Caco-2 (cell line): ENCODE measurements around the gene ZFAND2B. TPM values are rescaled to one million over a fixed set of nuclear protein-coding genes. Genes with fewer than 3 reads are reported as not detected.

Source experiments
- BruUV-seq: library from RNA; stranded (reverse); fragments of 400-500 nt; replicated peaks from 2 replicates; lab custom pipeline; 2021; lab: Mats Ljungman, UMichigan
- CTCF ChIA-PET: fragments of 300-600 bp; sonication (Branson Sonifier 250); formaldehyde crosslinking; loops from one replicate; lab custom pipeline; 2022; ENCODE audit warnings: antibody characterized with exemption; lab: Charles Lee
- POLR2A ChIA-PET: fragments of 300-600 bp; sonication (Branson Sonifier 250); formaldehyde crosslinking; loops from one replicate; lab custom pipeline; 2022; ENCODE audit warnings: antibody characterized with exemption; lab: Charles Lee
- DNase-seq, 2 experiments: peaks; one replicate each; pipeline versions ENCODE4 v3.0.0 to v3.0.0-alpha.2; 2020 to 2022
- H3K27me3 ChIP-seq: replicated peaks from 2 replicates; pipeline ENCODE4 v1.6.0; 2011; ENCODE audit warnings: low read length; ENCODE audit not compliant: control insufficient read depth, insufficient read depth
- H3K36me3 ChIP-seq: 2 replicates; pipeline ENCODE4 v1.5.1; 2011; ENCODE audit warnings: low read length; ENCODE audit not compliant: control insufficient read depth, insufficient read depth
- H3K4me1 ChIP-seq: fragments of 250-450 bp; sonication (Bioruptor Pico); 2 replicates; pipeline ENCODE4 v1.5.1; 2020; ENCODE audit warnings: mild to moderate bottlenecking
- H3K4me3 ChIP-seq: 2 replicates; pipeline ENCODE4 v1.5.1; 2011; ENCODE audit warnings: low read depth, mild to moderate bottlenecking, control low read depth, low read length
- H3K9me3 ChIP-seq: fragments of 250-450 bp; sonication (Bioruptor Pico); 2 replicates; pipeline ENCODE4 v1.5.1; 2020; ENCODE audit warnings: mild to moderate bottlenecking, moderate library complexity
- H3K27ac Mint-ChIP-seq: one replicate; pipeline ENCODE4 v1.8.0; 2022; ENCODE audit warnings: mixed read lengths; ENCODE audit not compliant: unreplicated experiment
- H3K27me3 Mint-ChIP-seq: one replicate; pipeline ENCODE4 v1.8.0; 2022; ENCODE audit warnings: mixed read lengths; ENCODE audit not compliant: insufficient read depth, unreplicated experiment
- H3K36me3 Mint-ChIP-seq: one replicate; pipeline ENCODE4 v1.8.0; 2022; ENCODE audit warnings: mild to moderate bottlenecking, mixed read lengths; ENCODE audit not compliant: insufficient read depth, unreplicated experiment
- H3K4me1 Mint-ChIP-seq: one replicate; pipeline ENCODE4 v1.8.0; 2022; ENCODE audit warnings: low read depth, mixed read lengths; ENCODE audit not compliant: unreplicated experiment
- H3K4me3 Mint-ChIP-seq: one replicate; pipeline ENCODE4 v1.8.0; 2022; ENCODE audit warnings: mild to moderate bottlenecking, moderate library complexity, mixed read lengths; ENCODE audit not compliant: unreplicated experiment
- H3K9me3 Mint-ChIP-seq: one replicate; pipeline ENCODE4 v1.8.0; 2022; ENCODE audit warnings: mixed read lengths; ENCODE audit not compliant: unreplicated experiment
- intact Hi-C: fragments of 100-400 bp; cut with micrococcal nuclease; formaldehyde crosslinking; loops from one replicate; pipeline ENCODE4 v1.10.0; 2022; ENCODE audit not compliant: unreplicated experiment
- total RNA-seq: library from RNA; stranded (reverse); gene quantifications from 2 replicates; pipeline ENCODE4 v1.2.3, GENCODE V29; 2022
- TF ChIP-seq, protein P1 (sequence below), 2 experiments: fragments of 200-600 bp in 1 of 2; IDR thresholded peaks; 1 replicate in 1 of 2; 2 replicates in 1 of 2; pipeline versions ENCODE4 v1.5.1 to v1.8.0; 2011 to 2022; ENCODE audit warnings: antibody characterized with exemption in 1 of 2, control low read depth in 1 of 2, inconsistent platforms in 1 of 2, low read depth in 1 of 2, low read length in 1 of 2, mild to moderate bottlenecking in 1 of 2, moderate library complexity in 1 of 2; ENCODE audit not compliant: insufficient read depth in 1 of 2, severe bottlenecking in 1 of 2, unreplicated experiment in 1 of 2

ZFAND2B gene
- total RNA-seq, 1 experiment from 2014 or later, result 41.8 TPM

DNA sequence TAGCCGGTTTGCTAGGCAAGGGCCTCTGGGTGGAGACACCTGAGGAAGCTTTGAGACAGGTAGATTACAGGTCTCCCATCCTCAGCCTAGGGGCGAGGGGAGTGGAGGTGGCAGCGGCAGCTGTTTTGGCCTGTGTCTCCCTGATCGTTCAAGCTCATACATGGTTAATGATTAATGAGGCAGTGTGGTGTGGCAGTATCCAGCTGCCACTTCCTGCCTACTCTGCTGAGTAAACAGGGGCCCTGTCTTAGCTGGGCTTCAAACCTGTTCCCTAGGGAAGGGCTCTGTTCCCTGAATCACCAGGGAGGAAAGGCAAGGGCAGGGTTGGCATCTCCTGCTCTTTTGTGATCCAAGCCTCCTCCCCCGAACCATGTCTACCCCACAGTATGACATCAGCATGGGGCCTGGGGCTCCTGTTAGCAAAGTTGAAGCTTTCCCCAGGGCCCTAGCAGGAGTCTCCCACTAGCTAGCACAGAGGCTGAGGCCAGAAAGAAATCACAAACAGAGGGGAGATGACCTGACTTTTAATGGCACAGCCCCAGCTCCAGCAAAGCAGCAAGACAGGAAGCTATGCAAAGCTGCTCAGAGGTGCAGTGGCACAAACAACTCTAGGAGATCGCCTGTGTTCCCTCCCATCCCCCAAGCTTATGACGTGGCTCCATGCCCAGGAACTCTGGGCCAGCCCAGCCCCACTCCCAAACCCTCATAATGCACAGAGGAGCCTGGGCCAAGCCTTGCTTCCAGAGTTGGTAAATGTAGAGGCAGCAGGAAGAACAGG, 42.8 kb downstream of the ZFAND2B start:
- Mint-ChIP-seq H3K9me3 (no peaks in the 10 kb centered on the region), H3K27ac (peak overlapping the region; percentile 55), H3K4me3 (peak overlapping the region; percentile 20), H3K4me1 (peaks cover 30% of the 10 kb centered on the region), H3K27me3 (no peaks in the 10 kb centered on the region), H3K36me3 (peaks cover 18% of the 10 kb centered on the region)
- DNase-seq, result peak; percentile 93 to 94
- Histone ChIP-seq H3K9me3 (no peaks in the 10 kb centered on the region), H3K27me3 (no peaks in the 10 kb centered on the region), H3K4me1 (peaks cover 39% of the 10 kb centered on the region), H3K36me3 (no peaks in the 10 kb centered on the region; the same call in 1 of the 2 replicates), H3K4me3 (no peak overlapping the region)
- no TSS peak for BruUV-seq
- TF ChIP-seq, protein P1, sequence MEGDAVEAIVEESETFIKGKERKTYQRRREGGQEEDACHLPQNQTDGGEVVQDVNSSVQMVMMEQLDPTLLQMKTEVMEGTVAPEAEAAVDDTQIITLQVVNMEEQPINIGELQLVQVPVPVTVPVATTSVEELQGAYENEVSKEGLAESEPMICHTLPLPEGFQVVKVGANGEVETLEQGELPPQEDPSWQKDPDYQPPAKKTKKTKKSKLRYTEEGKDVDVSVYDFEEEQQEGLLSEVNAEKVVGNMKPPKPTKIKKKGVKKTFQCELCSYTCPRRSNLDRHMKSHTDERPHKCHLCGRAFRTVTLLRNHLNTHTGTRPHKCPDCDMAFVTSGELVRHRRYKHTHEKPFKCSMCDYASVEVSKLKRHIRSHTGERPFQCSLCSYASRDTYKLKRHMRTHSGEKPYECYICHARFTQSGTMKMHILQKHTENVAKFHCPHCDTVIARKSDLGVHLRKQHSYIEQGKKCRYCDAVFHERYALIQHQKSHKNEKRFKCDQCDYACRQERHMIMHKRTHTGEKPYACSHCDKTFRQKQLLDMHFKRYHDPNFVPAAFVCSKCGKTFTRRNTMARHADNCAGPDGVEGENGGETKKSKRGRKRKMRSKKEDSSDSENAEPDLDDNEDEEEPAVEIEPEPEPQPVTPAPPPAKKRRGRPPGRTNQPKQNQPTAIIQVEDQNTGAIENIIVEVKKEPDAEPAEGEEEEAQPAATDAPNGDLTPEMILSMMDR (IDR thresholded peaks at IDR 0.05; ENCODE audit: insufficient read depth in 1 of 2, low read depth in 1 of 2, low read length in 1 of 2, severe bottlenecking in 1 of 2, unreplicated experiment in 1 of 2), result no peak
- intact Hi-C loops, result loop anchor here (1.0 to 2.0 kb wide), 5 partner anchors 20 to 89 kb away; partner anchors contain the start of genes ABCB6, ANKZF1, ATG9A and DNAJB2
- POLR2A ChIA-PET, result interaction anchor here (0.5 to 1.5 kb wide), 12 partner anchors 19 to 249 kb away, joined by 3 to 12 read pairs (median 6); partner anchors contain the start of genes ABCB6, CNPPD1, DNAJB2 and DNPEP
- CTCF ChIA-PET, result interaction anchor here (0.6 to 2.6 kb wide), 12 partner anchors 10 to 258 kb away, joined by 3 to 25 read pairs (median 4); partner anchors contain the start of genes DNAJB2 and ZFAND2B

DNA sequence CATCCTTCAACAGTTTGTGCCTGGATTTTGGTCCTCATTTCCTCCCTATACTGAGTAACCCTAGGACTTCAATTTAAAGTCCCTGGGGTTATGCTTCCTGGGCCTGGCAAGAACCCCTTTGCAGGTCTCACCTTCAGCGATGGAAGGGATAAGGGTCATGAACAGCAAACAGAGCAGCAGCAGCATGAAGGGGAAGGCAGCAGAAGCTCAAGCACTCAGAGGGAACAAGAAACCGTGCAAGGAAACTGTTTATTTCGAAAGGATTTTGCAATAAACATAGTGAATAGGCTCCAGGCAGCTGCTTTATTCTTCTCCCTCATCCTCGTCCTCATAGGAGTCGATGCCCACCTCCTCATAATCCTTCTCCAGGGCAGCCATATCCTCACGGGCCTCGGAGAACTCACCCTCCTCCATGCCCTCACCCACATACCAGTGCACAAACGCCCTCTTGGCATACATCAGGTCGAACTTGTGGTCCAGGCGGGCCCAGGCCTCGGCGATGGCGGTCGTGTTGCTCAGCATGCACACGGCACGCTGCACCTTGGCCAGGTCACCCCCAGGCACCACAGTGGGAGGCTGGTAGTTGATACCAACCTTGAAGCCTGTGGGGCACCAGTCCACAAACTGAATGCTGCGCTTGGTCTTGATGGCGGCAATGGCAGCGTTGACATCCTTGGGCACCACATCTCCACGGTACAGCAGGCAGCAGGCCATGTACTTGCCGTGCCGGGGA, 43.6 kb downstream of the ZFAND2B start:
- DNase-seq, result no peak
- TF ChIP-seq, protein P1 (IDR thresholded peaks at IDR 0.05; ENCODE audit: insufficient read depth in 1 of 2, low read depth in 1 of 2, low read length in 1 of 2, severe bottlenecking in 1 of 2, unreplicated experiment in 1 of 2), result no peak
- intact Hi-C loops, result no loop called here
- H3K4me3 Mint-ChIP-seq, result no peak overlapping the region
- peaks cover 39% of the 10 kb centered on the region for H3K4me1 ChIP-seq
- H3K27ac Mint-ChIP-seq, result peak overlapping the region; percentile 55
- CTCF ChIA-PET, result interaction anchor here (0.6 to 2.6 kb wide), 9 partner anchors 13 to 192 kb away, joined by 3 to 25 read pairs (median 4); partner anchors contain the start of genes DNAJB2 and ZFAND2B
- H3K27me3 Mint-ChIP-seq, result peaks cover 4% of the 10 kb centered on the region
- H3K36me3 Mint-ChIP-seq, result peaks cover 15% of the 10 kb centered on the region
- H3K36me3 ChIP-seq, result no peaks in the 10 kb centered on the region; the same call in 1 of the 2 replicates
- no peaks in the 10 kb centered on the region for H3K9me3 Mint-ChIP-seq
- no peaks in the 10 kb centered on the region for H3K9me3 ChIP-seq
- no peak overlapping the region for H3K4me3 ChIP-seq
- POLR2A ChIA-PET, result interaction anchor here (1.3 to 1.5 kb wide), 4 partner anchors 24 to 74 kb away, joined by 4 to 12 read pairs (median 5); partner anchors contain the start of genes CNPPD1 and DNAJB2
- H3K4me1 Mint-ChIP-seq, result peaks cover 37% of the 10 kb centered on the region
- no peaks in the 10 kb centered on the region for H3K27me3 ChIP-seq
- no TSS peak for BruUV-seq

DNA sequence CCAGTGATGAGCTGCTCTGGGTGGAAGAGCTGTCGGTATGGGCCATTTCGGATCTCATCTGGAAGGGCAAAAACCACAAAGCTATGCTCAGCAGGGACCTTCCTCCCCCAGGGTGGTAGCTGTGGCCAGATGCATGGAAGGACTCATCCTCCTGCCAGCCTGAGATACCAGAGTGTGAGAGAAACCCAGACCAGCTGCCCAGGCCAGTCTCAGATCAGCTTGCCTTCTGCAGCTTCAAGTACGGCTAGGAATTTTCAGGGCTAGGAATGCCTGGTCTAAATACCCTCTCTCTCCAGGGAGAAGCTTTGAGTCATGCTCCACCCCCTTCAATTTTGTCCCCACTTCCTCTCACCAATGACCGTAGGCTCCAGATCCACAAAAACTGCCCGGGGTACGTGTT, 45.1 kb downstream of the ZFAND2B start:
- no peak overlapping the region for H3K4me3 Mint-ChIP-seq
- BruUV-seq, result no TSS peak
- Histone ChIP-seq H3K27me3 (no peaks in the 10 kb centered on the region), H3K4me3 (no peak overlapping the region), H3K36me3 (no peaks in the 10 kb centered on the region; the same call in 1 of the 2 replicates), H3K4me1 (peaks cover 31% of the 10 kb centered on the region), H3K9me3 (no peaks in the 10 kb centered on the region)
- CTCF ChIA-PET, result interaction anchor here (0.9 kb wide), 1 partner anchor 23 kb away, joined by 5 read pairs; no protein-coding TSS in a partner anchor
- DNase-seq, result no peak
- TF ChIP-seq, protein P1 (IDR thresholded peaks at IDR 0.05; ENCODE audit: insufficient read depth in 1 of 2, low read depth in 1 of 2, low read length in 1 of 2, severe bottlenecking in 1 of 2, unreplicated experiment in 1 of 2), result no peak
- H3K36me3 Mint-ChIP-seq, result peaks cover 8% of the 10 kb centered on the region
- H3K27ac Mint-ChIP-seq, result no peak overlapping the region
- intact Hi-C loops, result no loop called here
- no peaks in the 10 kb centered on the region for H3K9me3 Mint-ChIP-seq
- peaks cover 37% of the 10 kb centered on the region for H3K4me1 Mint-ChIP-seq
- POLR2A ChIA-PET, result interaction anchor here (0.6 kb wide), 1 partner anchor 136 kb away, joined by 3 read pairs; the partner anchor contains the start of gene DNPEP
- peaks cover 4% of the 10 kb centered on the region for H3K27me3 Mint-ChIP-seq
